B cell (primary cell): ENCODE results near the gene STPG3. TPM values are rescaled to one million over a fixed set of nuclear protein-coding genes. Genes with fewer than 3 reads are reported as not detected.

Experiments
- ATAC-seq: fragments of 200-7000 bp; cut with Tn5 transposase; one replicate; pipeline ENCODE4 v1.10.0; 2021; ENCODE audit warnings: low read depth, mild to moderate bottlenecking, moderate number of reproducible peaks, moderate library complexity
- CTCF ChIA-PET: fragments of 350-600 bp; sonication (Branson Sonifier 250); formaldehyde crosslinking; loops from one replicate; lab custom pipeline; 2021; ENCODE audit warnings: antibody characterized with exemption, inconsistent platforms; lab: Charles Lee
- POLR2A ChIA-PET: fragments of 350-600 bp; sonication (Branson Sonifier 250); formaldehyde crosslinking; loops from one replicate; lab custom pipeline; 2021; ENCODE audit warnings: antibody characterized with exemption; lab: Charles Lee
- DNase-seq: peaks from one replicate; pipeline ENCODE4 v3.0.0; 2013
- H2AFZ ChIP-seq: 2 replicates; pipeline ENCODE4 v1.6.1; 2012; ENCODE audit warnings: mild to moderate bottlenecking, low read depth, low read length; ENCODE audit not compliant: insufficient read depth, poor library complexity, severe bottlenecking
- H3K27ac ChIP-seq, 2 donors: 1 replicate in 1 of 2; 2 replicates in 1 of 2; pipeline ENCODE4 v1.5.1; 2012 to 2013; ENCODE audit warnings: low read length in 2 of 2, mild to moderate bottlenecking in 2 of 2, moderate library complexity in 1 of 2
- H3K27me3 ChIP-seq, 4 experiments: fragments of 200-600 bp in 1 of 4; sonication (generic) in 1 of 4; replicated peaks in 1 of 4; 1 replicate in 2 of 4; 2 replicates in 2 of 4; pipeline versions ENCODE4 v1.6.1 to v1.7.0; 2013 to 2016; ENCODE audit warnings: low read length in 3 of 4, mild to moderate bottlenecking in 2 of 4, mixed read lengths in 1 of 4, moderate library complexity in 1 of 4; ENCODE audit not compliant: insufficient read depth in 4 of 4, control insufficient read depth in 3 of 4; ENCODE audit errors: control extremely low read depth in 1 of 4
- H3K36me3 ChIP-seq, 2 experiments: replicated peaks in 1 of 2; 1 replicate in 1 of 2; 2 replicates in 1 of 2; pipeline versions ENCODE4 v1.6.1 to v1.7.1; 2013; ENCODE audit warnings: low read length in 1 of 2; ENCODE audit not compliant: insufficient read depth in 2 of 2, control insufficient read depth in 1 of 2; ENCODE audit errors: control extremely low read depth in 1 of 2, extremely low read depth in 1 of 2
- H3K4me1 ChIP-seq, 2 donors: fragments of 200-600 bp in 1 of 2; sonication (generic) in 1 of 2; 1 replicate in 1 of 2; 2 replicates in 1 of 2; pipeline versions ENCODE4 v1.5.1 to v1.6.1; 2013 to 2017; ENCODE audit warnings: low read length in 2 of 2; ENCODE audit not compliant: control insufficient read depth in 2 of 2, insufficient read depth in 2 of 2
- H3K4me2 ChIP-seq: replicated peaks from 2 replicates; pipeline ENCODE3; 2012; ENCODE audit warnings: mild to moderate bottlenecking, low read depth, low read length; ENCODE audit not compliant: poor library complexity, severe bottlenecking
- H3K4me3 ChIP-seq, 5 experiments: fragments of 200-600 bp in 1 of 5; sonication (generic) in 1 of 5; 1 replicate in 3 of 5; 2 replicates in 2 of 5; pipeline versions ENCODE4 v1.5.1 to v1.7.0; 2011 to 2016; ENCODE audit warnings: low read length in 4 of 5, mild to moderate bottlenecking in 4 of 5, low read depth in 2 of 5, control low read depth in 1 of 5, moderate library complexity in 1 of 5; ENCODE audit not compliant: insufficient read depth in 1 of 5; ENCODE audit errors: control extremely low read depth in 1 of 5, extremely low read depth in 1 of 5
- H3K79me2 ChIP-seq: fragments of 200-600 bp; sonication (generic); one replicate; pipeline ENCODE4 v1.6.0; 2016; ENCODE audit warnings: low read length; ENCODE audit not compliant: control insufficient read depth, insufficient read depth
- H3K9ac ChIP-seq: fragments of 200-600 bp; sonication (generic); 2 replicates; pipeline ENCODE4 v1.6.1; 2017; ENCODE audit warnings: mild to moderate bottlenecking, low read length, moderate library complexity
- H3K9me3 ChIP-seq, 3 donors: one replicate each; pipeline versions ENCODE4 v1.6.1 to v1.7.1; 2013; ENCODE audit warnings: low read length in 2 of 3; ENCODE audit not compliant: control insufficient read depth in 2 of 3, insufficient read depth in 1 of 3; ENCODE audit errors: control extremely low read depth in 1 of 3
- H4K20me1 ChIP-seq: 2 replicates; pipeline ENCODE4 v1.6.0; 2012; ENCODE audit warnings: mild to moderate bottlenecking, low read length; ENCODE audit not compliant: insufficient read depth, control insufficient read depth, poor library complexity, severe bottlenecking
- H3K27ac Mint-ChIP-seq: one replicate; pipeline ENCODE4 v1.8.0; 2021; ENCODE audit warnings: mixed read lengths
- H3K27me3 Mint-ChIP-seq: one replicate; pipeline ENCODE4 v1.8.0; 2021; ENCODE audit warnings: mixed read lengths
- H3K4me1 Mint-ChIP-seq: one replicate; pipeline ENCODE4 v1.8.0; 2021; ENCODE audit warnings: mixed read lengths
- H3K4me3 Mint-ChIP-seq: one replicate; pipeline ENCODE4 v1.8.0; 2021; ENCODE audit warnings: mixed read lengths
- H3K9me3 Mint-ChIP-seq: one replicate; pipeline ENCODE4 v1.8.0; 2022; ENCODE audit warnings: mixed read lengths; ENCODE audit not compliant: insufficient read depth
- CTCF ChIP-seq: fragments of 200-600 bp; IDR thresholded peaks from one replicate; pipeline ENCODE4 v1.8.0; 2022; ENCODE audit warnings: antibody characterized with exemption, mild to moderate bottlenecking
- EZH2 ChIP-seq: IDR thresholded peaks from 2 replicates; pipeline ENCODE4 v1.6.1; 2012; ENCODE audit warnings: borderline replicate concordance, low read depth, mild to moderate bottlenecking, moderate library complexity, low read length; ENCODE audit not compliant: insufficient read depth, poor library complexity, severe bottlenecking
- WGBS: methylation state at CpG from one replicate; pipeline ENCODE4 v1.1.5; 2013; ENCODE audit warnings: missing lambda C conversion rate; ENCODE audit not compliant: insufficient coverage; 5-methylcytosine and 5-hydroxymethylcytosine counted together
- intact Hi-C: fragments of 100-400 bp; cut with micrococcal nuclease; formaldehyde crosslinking; loops from one replicate; pipeline ENCODE4 v1.10.0; 2022
- polyA plus RNA-seq: library from polyadenylated mRNA; depleted of rRNA; stranded (reverse); fragments of >200 nt; gene quantifications from 2 replicates; pipeline ENCODE4 v1.2.3, GENCODE V29; 2012
- total RNA-seq, 2 donors: library from RNA; stranded (reverse); fragments of 120-200 nt in 1 of 2; gene quantifications; 1 replicate in 1 of 2; 2 replicates in 1 of 2; pipeline versions ENCODE4 v1.2.3 to v1.2.4, GENCODE V29; 2013 to 2022

STPG3 gene
- total and polyA plus RNA-seq, 2 donors (not counting 1 experiment from before 2014, with no cell fraction given), result not detected

- Histone ChIP-seq H3K4me3 (no peak overlapping the region), H4K20me1 (peaks cover 13% of the 10 kb centered on the region), H3K4me1 (peaks cover 44 to 45% of the 10 kb centered on the region in 2 donors), H3K9ac (no peak overlapping the region), H3K79me2 (no peaks in the 10 kb centered on the region), H3K9me3 (peaks cover 0 to 33% (median 4%) of the 10 kb centered on the region in 3 donors), H3K27me3 (peaks cover 0 to 72% (median 39%) of the 10 kb centered on the region in 4 experiments), H3K36me3 (no peaks in the 10 kb centered on the region), H3K4me2 (no peak overlapping the region), H3K27ac (no peak overlapping the region), H2AFZ (no peak overlapping the region)
- intact Hi-C loops, result loop anchor here (10.0 kb wide), 1 partner anchor 237 kb away; no protein-coding TSS in a partner anchor
- no peak overlapping the region for H3K27ac Mint-ChIP-seq
- no peak for TF ChIP-seq CTCF
- POLR2A ChIA-PET, result no interaction called here
- no peaks in the 10 kb centered on the region for H3K9me3 Mint-ChIP-seq
- CTCF ChIA-PET, result interaction anchor here (2.1 kb wide), 1 partner anchor 11 kb away, joined by 11 read pairs; no protein-coding TSS in a partner anchor
- ATAC-seq, result no peak
- H3K4me1 Mint-ChIP-seq, result peaks cover 23% of the 10 kb centered on the region
- no peak overlapping the region for H3K4me3 Mint-ChIP-seq
- WGBS, result 93% methylated on average over 7 of the region's 7 CpGs
- no peak for DNase-seq
- H3K27me3 Mint-ChIP-seq, result peaks cover 32% of the 10 kb centered on the region
These were observed 46.9 kb downstream of the STPG3 start for GRCh38 chr9:137297966-137298365.

GRCh38 chr9:137298401-137299202, 47.5 kb downstream of the STPG3 start:
- no peaks in the 10 kb centered on the region for H3K9me3 Mint-ChIP-seq
- no peak for ATAC-seq
- H3K27ac Mint-ChIP-seq, result no peak overlapping the region
- peaks cover 44 to 47% of the 10 kb centered on the region in 2 donors for H3K4me1 ChIP-seq
- H3K9me3 ChIP-seq, result peaks cover 0 to 33% (median 4%) of the 10 kb centered on the region in 3 donors
- H3K27ac ChIP-seq, result no peak overlapping the region
- H3K4me2 ChIP-seq, result no peak overlapping the region
- H3K79me2 ChIP-seq, result no peaks in the 10 kb centered on the region
- no peak for DNase-seq
- TF ChIP-seq CTCF (no peak), EZH2 (no peak)
- peaks cover 23% of the 10 kb centered on the region for H3K4me1 Mint-ChIP-seq
- POLR2A ChIA-PET, result no interaction called here
- H3K36me3 ChIP-seq, result no peaks in the 10 kb centered on the region
- no peak overlapping the region for H3K4me3 ChIP-seq
- CTCF ChIA-PET, result interaction anchor here (2.1 kb wide), 1 partner anchor 12 kb away, joined by 11 read pairs; no protein-coding TSS in a partner anchor
- H3K27me3 ChIP-seq, result peaks cover 0 to 69% (median 40%) of the 10 kb centered on the region in 4 experiments
- 92% methylated on average over 22 of the region's 24 CpGs for WGBS
- intact Hi-C loops, result loop anchor here (10.0 kb wide), 1 partner anchor 236 kb away; no protein-coding TSS in a partner anchor
- H3K9ac ChIP-seq, result no peak overlapping the region
- H3K27me3 Mint-ChIP-seq, result peaks cover 28% of the 10 kb centered on the region
- H3K4me3 Mint-ChIP-seq, result no peak overlapping the region
- peaks cover 13% of the 10 kb centered on the region for H4K20me1 ChIP-seq
- H2AFZ ChIP-seq, result no peak overlapping the region
